ENCODE results near the gene TRNAU1AP.
A peak's percentile ranks its signal among the peaks of the same experiment; 100 is the strongest.

The TRNAU1AP gene

GRCh38 chr1:28552758-28553663, at the start of gene TRNAU1AP:
Gene TRNAU1AP, plus strand, starts transcription at chr1:28553085. Its CDS starts 26 bp downstream, at chr1:28553111.
- peaks cover 14% of the 10 kb centered on the region for H3K4me1 Mint-ChIP-seq
- no peaks in the 10 kb centered on the region for H3K9me3 Mint-ChIP-seq
- TF ChIP-seq, protein P1, sequence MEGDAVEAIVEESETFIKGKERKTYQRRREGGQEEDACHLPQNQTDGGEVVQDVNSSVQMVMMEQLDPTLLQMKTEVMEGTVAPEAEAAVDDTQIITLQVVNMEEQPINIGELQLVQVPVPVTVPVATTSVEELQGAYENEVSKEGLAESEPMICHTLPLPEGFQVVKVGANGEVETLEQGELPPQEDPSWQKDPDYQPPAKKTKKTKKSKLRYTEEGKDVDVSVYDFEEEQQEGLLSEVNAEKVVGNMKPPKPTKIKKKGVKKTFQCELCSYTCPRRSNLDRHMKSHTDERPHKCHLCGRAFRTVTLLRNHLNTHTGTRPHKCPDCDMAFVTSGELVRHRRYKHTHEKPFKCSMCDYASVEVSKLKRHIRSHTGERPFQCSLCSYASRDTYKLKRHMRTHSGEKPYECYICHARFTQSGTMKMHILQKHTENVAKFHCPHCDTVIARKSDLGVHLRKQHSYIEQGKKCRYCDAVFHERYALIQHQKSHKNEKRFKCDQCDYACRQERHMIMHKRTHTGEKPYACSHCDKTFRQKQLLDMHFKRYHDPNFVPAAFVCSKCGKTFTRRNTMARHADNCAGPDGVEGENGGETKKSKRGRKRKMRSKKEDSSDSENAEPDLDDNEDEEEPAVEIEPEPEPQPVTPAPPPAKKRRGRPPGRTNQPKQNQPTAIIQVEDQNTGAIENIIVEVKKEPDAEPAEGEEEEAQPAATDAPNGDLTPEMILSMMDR (IDR thresholded peaks at IDR 0.05) = no peak
- H3K4me3 Mint-ChIP-seq = peak within 1 kb of the TSS; percentile 100
- DNase-seq = peak; percentile 97
- H3K27me3 Mint-ChIP-seq (ENCODE audit: low read depth, poor library complexity) = peaks cover 5% of the 10 kb centered on the region
- peaks cover 21% of the 10 kb centered on the region for H3K36me3 Mint-ChIP-seq (ENCODE audit: low read depth)
- H3K27ac Mint-ChIP-seq = peak within 1 kb of the TSS; percentile 91

DNA sequence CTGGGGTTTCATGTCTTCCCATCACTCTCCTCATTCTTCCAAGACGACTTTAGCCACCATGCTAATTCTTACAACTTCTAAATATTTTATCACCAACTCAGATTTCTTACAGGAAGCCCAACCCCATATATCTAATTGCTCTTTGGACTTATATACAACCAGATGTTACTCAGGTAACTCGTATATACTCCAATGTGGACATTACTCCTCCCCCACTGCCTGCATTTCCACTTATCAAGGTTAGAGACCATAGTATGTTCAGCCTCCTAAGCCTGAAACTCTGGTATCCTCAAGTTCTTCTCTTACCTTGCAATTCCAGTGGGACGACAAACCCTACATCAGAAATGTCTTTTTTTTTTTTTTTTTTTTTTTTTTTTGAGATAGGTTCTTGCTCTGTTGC, 49.8 kb upstream of the TRNAU1AP start:
- Mint-ChIP-seq H3K4me1 (peaks cover 15% of the 10 kb centered on the region), H3K4me3 (no peak overlapping the region), H3K27me3 (ENCODE audit: low read depth, poor library complexity) (no peaks in the 10 kb centered on the region), H3K9me3 (no peaks in the 10 kb centered on the region), H3K27ac (no peak overlapping the region), H3K36me3 (ENCODE audit: low read depth) (peaks cover 6% of the 10 kb centered on the region)
- TF ChIP-seq, protein P1 (IDR thresholded peaks at IDR 0.05) = no peak
- no peak for DNase-seq

DNA sequence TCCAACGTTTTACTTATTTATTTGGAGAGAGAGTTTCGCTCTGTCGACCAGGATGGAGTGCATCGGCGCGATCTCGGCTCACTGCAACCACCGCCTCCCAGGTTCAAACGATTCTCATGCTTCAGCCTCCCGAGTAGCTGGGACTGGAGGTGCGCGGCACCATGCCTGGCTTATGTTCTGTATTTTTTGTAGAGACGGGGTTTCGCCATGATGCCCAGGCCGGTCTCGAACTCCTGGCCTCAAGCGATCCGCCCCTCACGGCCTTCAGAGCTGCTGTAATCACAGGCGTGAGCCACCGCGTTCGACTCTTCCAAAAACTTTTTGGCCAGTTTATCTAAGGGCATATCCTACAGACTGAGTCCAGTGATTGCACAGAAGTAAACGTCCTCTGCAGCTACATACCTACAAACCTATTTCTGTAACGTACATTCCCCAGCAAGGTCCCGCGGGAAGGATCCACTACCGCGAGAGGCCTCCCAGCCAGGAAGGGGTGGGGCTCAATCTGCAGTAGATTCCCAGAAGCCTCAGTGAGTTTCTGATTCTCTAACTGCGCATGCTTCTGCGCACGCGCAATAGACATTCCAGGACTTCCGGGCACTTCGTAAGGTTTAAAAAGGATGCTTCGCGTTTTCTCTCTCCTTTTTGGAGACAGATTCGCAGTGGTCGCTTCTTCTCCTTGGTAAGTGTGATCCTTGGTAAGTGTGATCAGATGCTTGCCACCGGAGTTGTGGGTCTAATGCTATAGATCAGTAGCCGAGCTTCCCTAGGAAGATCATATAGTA, 47.3 kb upstream of the TRNAU1AP start, which contains the start of gene RCC1:
Gene RCC1, plus strand, starts transcription at position 638 of the 782 bp plus-strand sequence. CDS start 23,824 bp downstream, outside the sequence.
- Mint-ChIP-seq H3K4me3 (peak within 1 kb of the TSS; percentile 98), H3K4me1 (peaks cover 39% of the 10 kb centered on the region), H3K27ac (peak within 1 kb of the TSS; percentile 97), H3K36me3 (ENCODE audit: low read depth) (peaks cover 31% of the 10 kb centered on the region), H3K9me3 (no peaks in the 10 kb centered on the region), H3K27me3 (ENCODE audit: low read depth, poor library complexity) (no peaks in the 10 kb centered on the region)
- TF ChIP-seq, protein P1 (IDR thresholded peaks at IDR 0.05) = no peak
- DNase-seq = peak; percentile 93

- Mint-ChIP-seq H3K4me3 (peak overlapping the region; percentile 98), H3K27me3 (ENCODE audit: low read depth, poor library complexity) (no peaks in the 10 kb centered on the region), H3K9me3 (no peaks in the 10 kb centered on the region), H3K27ac (peak overlapping the region; percentile 97), H3K4me1 (peaks cover 39% of the 10 kb centered on the region), H3K36me3 (ENCODE audit: low read depth) (peaks cover 41% of the 10 kb centered on the region)
- TF ChIP-seq, protein P1 (IDR thresholded peaks at IDR 0.05) = no peak
- DNase-seq = no peak
Observed at GRCh38 chr1:28506907-28507246, 46.0 kb upstream of the TRNAU1AP start.

- TF ChIP-seq, protein P1 (IDR thresholded peaks at IDR 0.05) = no peak
- peaks cover 42% of the 10 kb centered on the region for H3K4me1 Mint-ChIP-seq
- H3K36me3 Mint-ChIP-seq (ENCODE audit: low read depth) = peaks cover 45% of the 10 kb centered on the region
Observed at GRCh38 chr1:28507247-28507645, 45.6 kb upstream of the TRNAU1AP start.

More at GRCh38 chr1:28507247-28507645, 45.6 kb upstream of the TRNAU1AP start:
- DNase-seq = no peak
- H3K4me3 Mint-ChIP-seq = peak overlapping the region; percentile 98
- H3K27ac Mint-ChIP-seq = peak overlapping the region; percentile 97
- H3K27me3 Mint-ChIP-seq (ENCODE audit: low read depth, poor library complexity) = no peaks in the 10 kb centered on the region
- peaks cover 3% of the 10 kb centered on the region for H3K9me3 Mint-ChIP-seq

Measured in nephron progenitor cell (in vitro differentiated cells).